Left colon (tissue), 2 donors: Measurements from ENCODE around the gene TAC4. TPM values are rescaled to one million over a fixed set of nuclear protein-coding genes. Genes with fewer than 3 reads are reported as not detected.

Experiments used
- ATAC-seq: fragments of 200-7000 bp; cut with Tn5 transposase; one replicate; pipeline ENCODE4 v1.9.1; 2020; ENCODE audit warnings: mild to moderate bottlenecking, moderate library complexity
- DNase-seq, 2 donors: peaks; one replicate each; pipeline ENCODE4 v3.0.0-alpha.2; 2020
- intact Hi-C, 2 donors: fragments of 100-400 bp; cut with DNase I in 1 of 2; cut with micrococcal nuclease in 1 of 2; formaldehyde crosslinking; loops; one replicate each; pipeline versions ENCODE4 v1.11.2 to v1.14.0; 2022; cut with DNase I, micrococcal nuclease
- long read RNA-seq: library from polyadenylated mRNA; unstranded; transcript quantifications from one replicate; pipeline ENCODE4 v2.0.0, GENCODE V29; 2021
- total RNA-seq, 2 donors: library from RNA; stranded (reverse); fragmentation: NEBNext Ultra II Directional; extraction: Animal tissue kit (Norgen Biotek cat#: 25700); gene quantifications; one replicate each; pipeline ENCODE4 v1.2.1, GENCODE V29; 2021
- donor health status: DM: no; HTN: no; CAD: no.
- donor health status: DM: yes; HTN: yes; CAD: no.

TAC4 gene
- total RNA-seq: not detected
- long read RNA-seq: 0 reads

GRCh38 chr17:49848019-49848473 is at the start of gene TAC4:
Gene TAC4, minus strand, starts transcription at chr17:49848069. Its CDS starts 52 bp downstream, at chr17:49848017.
- no peak for DNase-seq
- intact Hi-C loops: no loop called here
- ATAC-seq: no peak

- no peak for DNase-seq
- ATAC-seq: no peak
- intact Hi-C loops: no loop called here
Observed at GRCh38 chr17:49896860-49897259, 49.0 kb upstream of the TAC4 start.

- DNase-seq (no peak), ATAC-seq (no peak)
- intact Hi-C loops: no loop called here
Observed at GRCh38 chr17:49896222-49896621, 48.4 kb upstream of the TAC4 start.

GRCh38 chr17:49895812-49896211 is 47.9 kb upstream of the TAC4 start:
- ATAC-seq (no peak), DNase-seq (no peak)
- intact Hi-C loops: no loop called here

GRCh38 chr17:49894761-49895160 is 46.9 kb upstream of the TAC4 start:
- DNase-seq: no peak
- intact Hi-C loops: no loop called here
- peak; percentile 44 for ATAC-seq

GRCh38 chr17:49891694-49892389 is 44.0 kb upstream of the TAC4 start:
- intact Hi-C loops: no loop called here
- ATAC-seq (no peak), DNase-seq (no peak)

- no peak for DNase-seq
- ATAC-seq: no peak
- intact Hi-C loops: no loop called here
Observed at GRCh38 chr17:49891271-49891670, 43.4 kb upstream of the TAC4 start.

GRCh38 chr17:49890852-49891251 is 43.0 kb upstream of the TAC4 start:
- intact Hi-C loops: no loop called here
- ATAC-seq (no peak), DNase-seq (no peak)

- DNase-seq (no peak), ATAC-seq (no peak)
- intact Hi-C loops: no loop called here
Observed at GRCh38 chr17:49890077-49890821, 42.4 kb upstream of the TAC4 start.

- intact Hi-C loops: no loop called here
- ATAC-seq (no peak), DNase-seq (no peak)
Observed at GRCh38 chr17:49889500-49889899, 41.6 kb upstream of the TAC4 start.

- no peak for DNase-seq
- intact Hi-C loops: no loop called here
- ATAC-seq: no peak
Observed at GRCh38 chr17:49887744-49888360, 40.0 kb upstream of the TAC4 start.

GRCh38 chr17:49887086-49887743 is 39.3 kb upstream of the TAC4 start:
- ATAC-seq: no peak
- no peak for DNase-seq
- intact Hi-C loops: no loop called here

- no peak for ATAC-seq
- intact Hi-C loops: no loop called here
- no peak for DNase-seq
Observed at GRCh38 chr17:49886036-49886435, 38.2 kb upstream of the TAC4 start.

- intact Hi-C loops: no loop called here
- ATAC-seq (no peak), DNase-seq (no peak)
Observed at GRCh38 chr17:49882434-49882833, 34.6 kb upstream of the TAC4 start.

- no peak for ATAC-seq
- intact Hi-C loops: no loop called here
- DNase-seq: no peak
Observed at GRCh38 chr17:49881054-49881402, 33.2 kb upstream of the TAC4 start.

GRCh38 chr17:49880291-49881053 is 32.6 kb upstream of the TAC4 start:
- peak; percentile 49 to 80 for DNase-seq
- intact Hi-C loops: no loop called here
- ATAC-seq: peak; percentile 98

GRCh38 chr17:49878931-49879904 is 31.3 kb upstream of the TAC4 start:
- ATAC-seq: no peak
- intact Hi-C loops: loop anchor here in 1 of 2 donors (5.0 kb wide), 1 partner anchor 118 kb away; the partner anchor contains the start of gene DLX3
- no peak for DNase-seq

- DNase-seq: no peak
- no peak for ATAC-seq
- intact Hi-C loops: loop anchor here in 1 of 2 donors (5.0 kb wide), 1 partner anchor 122 kb away; the partner anchor contains the start of gene DLX3
Observed at GRCh38 chr17:49875685-49876084, 27.8 kb upstream of the TAC4 start.
